K562 (cell line): ENCODE measurements around the gene RELL1. TPM values are rescaled to one million over a fixed set of nuclear protein-coding genes. Genes with fewer than 3 reads are reported as not detected.

Source experiments
- ATAC-seq: fragments of 200-7000 bp; cut with Tn5 transposase; 3 replicates; pipeline ENCODE4 v1.9.1; 2020; ENCODE audit warnings: moderate library complexity
- BruUV-seq: library from RNA; stranded (reverse); fragments of 400-500 nt; replicated peaks from 2 replicates; lab custom pipeline; 2021; lab: Mats Ljungman, UMichigan
- CTCF ChIA-PET: fragments of 300-600 bp; formaldehyde crosslinking; extraction: SDS; loops from one replicate; lab custom pipeline; 2021; ENCODE audit warnings: low intra/inter-chr PET ratio; lab: Yijun Ruan, JAX
- POLR2A ChIA-PET: fragments of 300-600, 350-650 bp; sonication (Branson Sonifier 250); formaldehyde crosslinking; extraction: SDS; loops from one replicate; lab custom pipeline; 2021; ENCODE audit warnings: antibody characterized with exemption, inconsistent platforms; lab: Yijun Ruan, JAX
- DNase-seq, 4 experiments: peaks; one replicate each; pipeline versions ENCODE4 v3.0.0 to v3.0.0-alpha.2; 2011 to 2018; ENCODE audit warnings: low spot score in 3 of 4, mixed read lengths in 3 of 4; ENCODE audit errors: extremely low read depth in 1 of 4
- FAIRE-seq: peaks from 2 replicates; lab custom pipeline; 2011; peaks lifted over from hg19 to GRCh38; lab: Jason Lieb, UNC
- H2AFZ ChIP-seq: 2 replicates; pipeline ENCODE4 v1.6.0; 2011; ENCODE audit warnings: low read depth, low read length, control low read depth, inconsistent platforms
- H3K27ac ChIP-seq: fragments of 200-600 bp; 3 replicates; pipeline ENCODE4 v1.8.0; 2011; ENCODE audit warnings: low read depth, mild to moderate bottlenecking, control low read depth, inconsistent platforms, low read length, moderate library complexity, mixed read lengths; ENCODE audit errors: extremely low read depth
- H3K27me3 ChIP-seq, 2 experiments: fragments of 300-600 bp in 1 of 2; 2 replicates in 1 of 2; 3 replicates in 1 of 2; pipeline versions ENCODE4 v1.6.0 to v1.8.0; 2011; ENCODE audit warnings: inconsistent platforms in 2 of 2, low read length in 2 of 2, mild to moderate bottlenecking in 1 of 2, mixed read lengths in 1 of 2, moderate library complexity in 1 of 2; ENCODE audit not compliant: control insufficient read depth in 2 of 2, insufficient read depth in 2 of 2
- H3K36me3 ChIP-seq: fragments of 300-600 bp; 3 replicates; pipeline ENCODE4 v1.8.0; 2011; ENCODE audit warnings: mild to moderate bottlenecking, low read length, inconsistent platforms; ENCODE audit not compliant: control insufficient read depth, insufficient read depth
- H3K4me1 ChIP-seq, 2 experiments: fragments of 200-600 bp in 1 of 2; replicated peaks in 1 of 2; 2 replicates in 1 of 2; 3 replicates in 1 of 2; pipeline versions ENCODE4 v1.5.1 to v1.8.0; 2011; ENCODE audit warnings: inconsistent platforms in 2 of 2, low read length in 2 of 2, mild to moderate bottlenecking in 1 of 2, mixed read lengths in 1 of 2, moderate library complexity in 1 of 2; ENCODE audit not compliant: control insufficient read depth in 2 of 2, insufficient read depth in 2 of 2
- H3K4me2 ChIP-seq: 2 replicates; pipeline ENCODE4 v1.6.1; 2011; ENCODE audit warnings: low read length, control low read depth, inconsistent platforms, mixed read lengths; ENCODE audit not compliant: insufficient read depth
- H3K4me3 ChIP-seq: fragments of 200-600 bp; sonication (generic), shearing (Covaris generic); 2 replicates; pipeline ENCODE4 v1.5.1; 2016; ENCODE audit warnings: control low read depth, inconsistent platforms
- H3K79me2 ChIP-seq: fragments of 200-600 bp; 3 replicates; pipeline ENCODE4 v1.8.0; 2011; ENCODE audit warnings: low read length, inconsistent platforms; ENCODE audit not compliant: control insufficient read depth, insufficient read depth
- H3K9ac ChIP-seq, 2 experiments: 2 replicates each; pipeline versions ENCODE4 v1.6.0 to v1.6.1; 2011; ENCODE audit warnings: low read depth in 2 of 2, low read length in 2 of 2, control low read depth in 1 of 2, inconsistent platforms in 1 of 2, mild to moderate bottlenecking in 1 of 2, mixed read lengths in 1 of 2; ENCODE audit not compliant: insufficient read depth in 1 of 2
- H3K9me1 ChIP-seq: one replicate; pipeline ENCODE4 v1.6.0; 2011; ENCODE audit warnings: inconsistent platforms, mild to moderate bottlenecking, low read length, moderate library complexity; ENCODE audit not compliant: control insufficient read depth, insufficient read depth
- H3K9me3 ChIP-seq: replicated peaks from 2 replicates; pipeline ENCODE4 v1.5.1; 2011; ENCODE audit warnings: low read depth, low read length, inconsistent platforms; ENCODE audit not compliant: control insufficient read depth, insufficient read depth
- H4K20me1 ChIP-seq: replicated peaks from 2 replicates; pipeline ENCODE4 v1.6.1; 2011; ENCODE audit warnings: low read length, inconsistent platforms, mixed read lengths; ENCODE audit not compliant: control insufficient read depth, insufficient read depth
- BRD4 ChIP-seq: fragments of 200-600 bp; sonication (generic); IDR thresholded peaks from 2 replicates; pipeline ENCODE4 v1.6.1; 2017; ENCODE audit warnings: inconsistent platforms
- CBFB ChIP-seq: sonication (generic); formaldehyde crosslinking; IDR thresholded peaks from 2 replicates; pipeline ENCODE4 v1.4.0; 2020; ENCODE audit warnings: mild to moderate bottlenecking, missing genetic modification reagents
- ILK ChIP-seq: fragments of 450-650 bp; IDR thresholded peaks from 2 replicates; pipeline ENCODE4 v1.6.1; 2016; ENCODE audit warnings: missing genetic modification characterization, low read depth, mild to moderate bottlenecking, missing compliant biosample characterization, moderate library complexity, borderline replicate concordance
- IRF1 ChIP-seq: sonication (generic); formaldehyde crosslinking; IDR thresholded peaks from 2 replicates; pipeline ENCODE4 v1.8.0; 2022; ENCODE audit warnings: missing genetic modification reagents, mild to moderate bottlenecking, borderline replicate concordance
- KLF13 ChIP-seq: fragments of 450-650 bp; IDR thresholded peaks from 2 replicates; pipeline ENCODE4 v1.6.1; 2016; ENCODE audit warnings: missing genetic modification characterization, low read depth, mild to moderate bottlenecking, missing compliant biosample characterization, moderate library complexity, borderline replicate concordance
- MBD1 ChIP-seq: fragments of 250-450 bp; sonication (Bioruptor Pico); IDR thresholded peaks from 2 replicates; pipeline ENCODE4 v1.8.0; 2022; ENCODE audit warnings: inconsistent platforms
- PATZ1 ChIP-seq: fragments of 250-450 bp; sonication (Bioruptor Pico); IDR thresholded peaks from 2 replicates; pipeline ENCODE4 v1.5.0; 2020; ENCODE audit warnings: mild to moderate bottlenecking, borderline replicate concordance
- RBM34 ChIP-seq: fragments of 200-400 bp; formaldehyde crosslinking; IDR thresholded peaks from 2 replicates; pipeline ENCODE4 v1.6.1; 2018; ENCODE audit warnings: low read length, borderline replicate concordance; ENCODE audit not compliant: insufficient read depth
- TAF1 ChIP-seq: IDR thresholded peaks from 2 replicates; pipeline ENCODE4 v1.6.1; 2011; ENCODE audit warnings: mild to moderate bottlenecking, low read length, moderate library complexity; ENCODE audit not compliant: insufficient read depth, control insufficient read depth, severe bottlenecking; ENCODE audit errors: extremely low read depth
- TBL1XR1 ChIP-seq, 2 experiments: IDR thresholded peaks; 2 replicates each; pipeline ENCODE4 v1.6.1; 2012; ENCODE audit warnings: improper control_type of control experiment in 2 of 2, low read length in 2 of 2, mild to moderate bottlenecking in 1 of 2
- WGBS: fragments of 100-300 bp; shearing (Covaris generic); methylation state at CpG from one replicate; pipeline ENCODE4 v1.1.6; 2016; ENCODE audit warnings: low coverage, mixed read lengths; ENCODE audit not compliant: insufficient coverage; ENCODE audit errors: missing lambda C conversion rate; 5-methylcytosine and 5-hydroxymethylcytosine counted together
- in situ Hi-C: fragments of 300-500 bp; cut with MboI; formaldehyde crosslinking; loops from 4 replicates; pipeline ENCODE4 v1.15.0; 2018; ENCODE audit warnings: inconsistent platforms, mixed read lengths
- intact Hi-C: fragments of 100-400 bp; cut with micrococcal nuclease; formaldehyde crosslinking; loops from 2 replicates; pipeline ENCODE4 v1.14.2; 2022
- polyA plus RNA-seq, 8 experiments: library from polyadenylated mRNA; depleted of rRNA in 4 of 8; stranded (reverse) in 5 of 8; unstranded in 3 of 8; fragments of >200 nt; fragmentation: Nextera tagmentation in 2 of 8; fragmentation: Illumina TruSeq in 1 of 8; extraction: Ambion mirVana in 2 of 8; extraction: Trizol in 1 of 8; gene quantifications; 2 replicates each; pipeline versions ENCODE4 v1.2.1 to v1.2.3, GENCODE V29; 2011 to 2014; ENCODE audit warnings: inconsistent platforms in 1 of 8, missing spikeins in 1 of 8
- total RNA-seq, 7 experiments: library from RNA; depleted of rRNA in 6 of 7; stranded (reverse); fragments of >200 nt in 6 of 7; fragmentation: Illumina TruSeq in 2 of 7; extraction: Trizol in 2 of 7; gene quantifications; 2 replicates each; pipeline versions ENCODE4 v1.2.1 to v1.2.3, GENCODE V29; 2011 to 2021; ENCODE audit warnings: low replicate concordance in 1 of 7

RELL1 gene
- total and polyA plus RNA-seq, 9 of the 15 experiments (the other 6 are each of a cell fraction or from before 2014, with no cell fraction given), result 0.06 to 3.5 (median 1.7) TPM; not detected in 1

DNA sequence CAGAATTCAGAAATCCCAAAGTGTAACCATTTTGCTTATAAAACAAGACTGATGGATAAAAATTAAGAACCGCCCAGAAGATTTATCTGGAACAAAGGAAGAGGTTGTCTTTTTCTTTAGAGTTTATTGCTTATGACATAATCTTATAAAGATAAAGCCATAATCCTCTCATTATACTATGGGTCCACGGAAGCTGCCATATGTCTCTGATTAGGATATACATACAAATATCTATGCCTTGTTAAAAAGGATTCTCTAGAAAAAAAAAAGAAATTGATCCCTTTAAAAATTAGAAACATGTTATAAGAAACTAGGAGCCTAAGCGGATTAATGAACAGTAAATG is 70.5 kb downstream of the RELL1 start:
- no peak for ATAC-seq
- H3K4me3 ChIP-seq, result no peak overlapping the region
- H3K27me3 ChIP-seq, result peaks cover 0 to 2% of the 10 kb centered on the region in 2 experiments; a peak in 1 of 5 replicates
- ChIA-PET POLR2A (interaction anchor here (0.5 kb wide), 1 partner anchor 1205 kb away, joined by 3 read pairs; no protein-coding TSS in a partner anchor), CTCF (no interaction called here)
- DNase-seq, result no peak
- no peaks in the 10 kb centered on the region for H3K36me3 ChIP-seq
- H3K79me2 ChIP-seq, result no peaks in the 10 kb centered on the region
- H3K4me1 ChIP-seq, result no peaks in the 10 kb centered on the region
- no peaks in the 10 kb centered on the region for H4K20me1 ChIP-seq
- 10% methylated on average over 3 of the region's 3 CpGs for WGBS
- in situ Hi-C loops, result no loop called here
- TF ChIP-seq KLF13 (tag), result no peak
- no peak for TF ChIP-seq BRD4
- no peak for TF ChIP-seq PATZ1 (CRISPR knock-in tag)
- TF ChIP-seq IRF1 (CRISPR knock-in tag), result no peak
- TF ChIP-seq ILK (tag), result no peak
- no peak for TF ChIP-seq MBD1 (CRISPR knock-in tag)
- TF ChIP-seq RBM34, result no peak
- no peak for TF ChIP-seq TBL1XR1 (IDR thresholded peaks at IDR 0.05; ENCODE audit: low read length in 2 of 2)
- no peak for TF ChIP-seq TAF1
- no peak for TF ChIP-seq CBFB (CRISPR knock-in tag)
- H3K9me3 ChIP-seq, result no peaks in the 10 kb centered on the region
- H3K27ac ChIP-seq, result no peak overlapping the region
- no peak overlapping the region for H2AFZ ChIP-seq
- H3K9me1 ChIP-seq, result no peaks in the 10 kb centered on the region
- FAIRE-seq, result no peak
- no peak overlapping the region for H3K4me2 ChIP-seq
- intact Hi-C loops, result no loop called here
- no peak overlapping the region for H3K9ac ChIP-seq
- no TSS peak for BruUV-seq
